ENCODE results near the gene NAALADL2.
"Not testable (repeated sequence)": the region's sequence is repeated elsewhere in the genome, so short reads cannot be mapped to it uniquely, and the experiment has no call there.

NAALADL2 gene

GRCh38 chr3:175422744-175423143 lies 563.6 kb downstream of the NAALADL2 start:
- DNase-seq (ENCODE audit: low spot score): no peak

- not testable (repeated sequence) for DNase-seq (ENCODE audit: low spot score)
These were observed 564.7 kb downstream of the NAALADL2 start for GRCh38 chr3:175423848-175424247.

- DNase-seq (ENCODE audit: low spot score): no peak
These were observed 567.7 kb downstream of the NAALADL2 start for GRCh38 chr3:175426805-175427204.

GRCh38 chr3:175428466-175428865 lies 569.3 kb downstream of the NAALADL2 start:
- DNase-seq (ENCODE audit: low spot score): no peak

- no peak for DNase-seq (ENCODE audit: low spot score)
These were observed 572.0 kb downstream of the NAALADL2 start for GRCh38 chr3:175430983-175431773.

- DNase-seq (ENCODE audit: low spot score): no peak
These were observed 573.4 kb downstream of the NAALADL2 start for GRCh38 chr3:175432376-175433025.

- DNase-seq (ENCODE audit: low spot score): no peak
These were observed 574.0 kb downstream of the NAALADL2 start for GRCh38 chr3:175433026-175433674.

- no peak for DNase-seq (ENCODE audit: low spot score)
These were observed 575.4 kb downstream of the NAALADL2 start for GRCh38 chr3:175434561-175434960.

GRCh38 chr3:175443682-175444081 lies 584.5 kb downstream of the NAALADL2 start:
- no peak for DNase-seq (ENCODE audit: low spot score)

- no peak for DNase-seq (ENCODE audit: low spot score)
These were observed 586.6 kb downstream of the NAALADL2 start for GRCh38 chr3:175445741-175446140.

- no peak for DNase-seq (ENCODE audit: low spot score)
These were observed 588.4 kb downstream of the NAALADL2 start for GRCh38 chr3:175447521-175447920.

GRCh38 chr3:175453361-175453760 lies 594.2 kb downstream of the NAALADL2 start:
- no peak for DNase-seq (ENCODE audit: low spot score)

- DNase-seq (ENCODE audit: low spot score): no peak
These were observed 597.3 kb downstream of the NAALADL2 start for GRCh38 chr3:175456466-175456865.

- DNase-seq (ENCODE audit: low spot score): no peak
These were observed 598.2 kb downstream of the NAALADL2 start for GRCh38 chr3:175457301-175457700.

- DNase-seq (ENCODE audit: low spot score): not testable (repeated sequence)
These were observed 601.8 kb downstream of the NAALADL2 start for GRCh38 chr3:175460849-175461399.

- no peak for DNase-seq (ENCODE audit: low spot score)
These were observed 605.2 kb downstream of the NAALADL2 start for GRCh38 chr3:175464362-175464761.

- DNase-seq (ENCODE audit: low spot score): no peak
These were observed 610.0 kb downstream of the NAALADL2 start for GRCh38 chr3:175469124-175469523.

- DNase-seq (ENCODE audit: low spot score): no peak
These were observed 616.6 kb downstream of the NAALADL2 start for GRCh38 chr3:175475765-175476164.

- no peak for DNase-seq (ENCODE audit: low spot score)
These were observed 617.4 kb downstream of the NAALADL2 start for GRCh38 chr3:175476489-175476888.

- no peak for DNase-seq (ENCODE audit: low spot score)
These were observed 618.6 kb downstream of the NAALADL2 start for GRCh38 chr3:175477651-175478224.

- no peak for DNase-seq (ENCODE audit: low spot score)
These were observed 619.2 kb downstream of the NAALADL2 start for GRCh38 chr3:175478301-175478700.

- DNase-seq (ENCODE audit: low spot score): no peak
These were observed 620.0 kb downstream of the NAALADL2 start for GRCh38 chr3:175479175-175479574.
